ENCODE measurements around the gene CLIP3.
"Not testable (repeated sequence)": the region's sequence is repeated elsewhere in the genome, so short reads cannot be mapped to it uniquely, and the experiment has no call there.

The CLIP3 gene

GRCh38 chr19:35986664-35987570 is 45.8 kb downstream of the CLIP3 start:
- DNase-seq = peak in 8 of 10 donors; percentile 38 to 94 (median 62)
- intact Hi-C loops (cut with DNase I) = no loop called here

GRCh38 chr19:35986111-35986510 is 46.6 kb downstream of the CLIP3 start:
- no peak for DNase-seq
- intact Hi-C loops (cut with DNase I) = no loop called here

- DNase-seq = no peak
- intact Hi-C loops (cut with DNase I) = no loop called here
Observed at GRCh38 chr19:35983177-35983576, 49.5 kb downstream of the CLIP3 start.

- intact Hi-C loops (cut with DNase I); DNase-seq: not testable (repeated sequence)
Observed at GRCh38 chr19:35980997-35981396, 51.7 kb downstream of the CLIP3 start.

- no peak for DNase-seq
- intact Hi-C loops (cut with DNase I) = no loop called here
Observed at GRCh38 chr19:35978832-35979365, 53.8 kb downstream of the CLIP3 start.

- no peak for DNase-seq
- intact Hi-C loops (cut with DNase I) = no loop called here
Observed at GRCh38 chr19:35978271-35978670, 54.4 kb downstream of the CLIP3 start.

GRCh38 chr19:35977446-35978222 is 55.0 kb downstream of the CLIP3 start:
- intact Hi-C loops (cut with DNase I) = no loop called here
- DNase-seq = no peak

GRCh38 chr19:35975608-35976214 is 57.0 kb downstream of the CLIP3 start:
- intact Hi-C loops (cut with DNase I) = no loop called here
- no peak for DNase-seq

- peak in 5 of 10 donors; percentile 21 to 90 (median 59) for DNase-seq
- intact Hi-C loops (cut with DNase I) = no loop called here
Observed at GRCh38 chr19:35973487-35973886, 59.2 kb downstream of the CLIP3 start.

- intact Hi-C loops (cut with DNase I) = no loop called here
- DNase-seq = no peak
Observed at GRCh38 chr19:35966771-35967170, 65.9 kb downstream of the CLIP3 start.

Measured in posterior cingulate gyrus (tissue), 11 donors.